ENCODE data around the gene FAHD2A. TPM values are rescaled to one million over a fixed set of nuclear protein-coding genes. Genes with fewer than 3 reads are reported as not detected.
A peak's percentile ranks its signal among the peaks of the same experiment; 100 is the strongest.

Gene FAHD2A
- total RNA-seq, 1 experiment from 2014 or later, result 23.0 TPM

GRCh38 chr2:95388856-95389244 lies 13.7 kb upstream of the FAHD2A start:
- POLR2A ChIA-PET (ENCODE audit: unreplicated experiment), result interaction anchor here (0.6 kb wide), 1 partner anchor 137 kb away, joined by 4 read pairs; no protein-coding TSS in a partner anchor
- DNase-seq, result no peak
- H3K9me2 ChIP-seq (ENCODE audit: insufficient read depth), result no peaks in the 10 kb centered on the region
- peaks cover 26% of the 10 kb centered on the region for H3K27me3 ChIP-seq (ENCODE audit: insufficient read depth, low read depth)
- H4K20me1 ChIP-seq (ENCODE audit: insufficient read depth), result no peaks in the 10 kb centered on the region
- no TSS peak for BruUV-seq (replicated peaks)
- no peaks in the 10 kb centered on the region for H3K79me2 ChIP-seq (ENCODE audit: low read depth)
- CTCF ChIA-PET, result interaction anchor here (0.6 to 2.7 kb wide), 5 partner anchors 12 to 341 kb away, joined by 3 to 11 read pairs (median 7); partner anchors contain the start of gene FAHD2A
- H3K9me3 ChIP-seq (ENCODE audit: insufficient read depth, low read depth), result no peaks in the 10 kb centered on the region
- intact Hi-C loops (cut with micrococcal nuclease; ENCODE audit: unreplicated experiment), result loop anchor here (1.0 kb wide), 1 partner anchor 340 kb away; no protein-coding TSS in a partner anchor
- peak overlapping the region; percentile 55 for H3K4me2 ChIP-seq
- 0 out of 2 replicates have a peak, but pooled peaks cover 4% of the 10 kb centered on the region for H3K4me1 ChIP-seq (replicated peaks; ENCODE audit: insufficient read depth)
- H3F3A ChIP-seq (ENCODE audit: insufficient read depth, low read depth), result no peaks in the 10 kb centered on the region
- no peak for TF ChIP-seq EZH2 (IDR thresholded peaks at IDR 0.05; ENCODE audit: low read depth)
- no peak for TF ChIP-seq CTCF (conservative IDR thresholded peaks at IDR 0.05)
- H3K27ac ChIP-seq, result no peak overlapping the region
- peak overlapping the region; percentile 18; the same call in 1 of the 2 replicates for H3K4me3 ChIP-seq
- H2AFZ ChIP-seq, result peak overlapping the region; percentile 66; the same call in 1 of the 2 replicates
- no peaks in the 10 kb centered on the region for H3K36me3 ChIP-seq (ENCODE audit: low read depth)

GRCh38 chr2:95389245-95390119 lies 13.0 kb upstream of the FAHD2A start:
- no peaks in the 10 kb centered on the region for H3K9me3 ChIP-seq (ENCODE audit: insufficient read depth, low read depth)
- H3F3A ChIP-seq (ENCODE audit: insufficient read depth, low read depth), result no peaks in the 10 kb centered on the region
- H3K4me2 ChIP-seq, result peak overlapping the region; percentile 55
- intact Hi-C loops (cut with micrococcal nuclease; ENCODE audit: unreplicated experiment), result loop anchor here (1.0 kb wide), 1 partner anchor 340 kb away; no protein-coding TSS in a partner anchor
- H2AFZ ChIP-seq, result 0 out of 2 replicates have a peak overlapping the region, but pooled peaks have one; percentile 66
- no peaks in the 10 kb centered on the region for H3K79me2 ChIP-seq (ENCODE audit: low read depth)
- H3K4me3 ChIP-seq, result peak overlapping the region; percentile 18; the same call in 1 of the 2 replicates
- peak in 1 of 2 experiments; percentile 74 for DNase-seq
- no TSS peak for BruUV-seq (replicated peaks)
- H3K4me1 ChIP-seq (replicated peaks; ENCODE audit: insufficient read depth), result 0 out of 2 replicates have a peak, but pooled peaks cover 4% of the 10 kb centered on the region
- TF ChIP-seq EZH2 (IDR thresholded peaks at IDR 0.05; ENCODE audit: low read depth) (no peak), CTCF (conservative IDR thresholded peaks at IDR 0.05) (peak; percentile 97)
- no peaks in the 10 kb centered on the region for H3K9me2 ChIP-seq (ENCODE audit: insufficient read depth)
- no peak overlapping the region for H3K27ac ChIP-seq
- POLR2A ChIA-PET (ENCODE audit: unreplicated experiment), result interaction anchor here (0.6 kb wide), 2 partner anchors 13 to 137 kb away, joined by 3 to 4 read pairs; partner anchors contain the start of gene FAHD2A
- peaks cover 20% of the 10 kb centered on the region; the same call in 1 of the 2 replicates for H3K27me3 ChIP-seq (ENCODE audit: insufficient read depth, low read depth)
- no peaks in the 10 kb centered on the region for H4K20me1 ChIP-seq (ENCODE audit: insufficient read depth)
- CTCF ChIA-PET, result interaction anchor here (0.6 to 2.7 kb wide), 5 partner anchors 12 to 340 kb away, joined by 3 to 11 read pairs (median 7); partner anchors contain the start of gene FAHD2A
- no peaks in the 10 kb centered on the region for H3K36me3 ChIP-seq (ENCODE audit: low read depth)

- H2AFZ ChIP-seq, result no peak overlapping the region
- ChIA-PET CTCF (no interaction called here), POLR2A (ENCODE audit: unreplicated experiment) (no interaction called here)
- intact Hi-C loops (cut with micrococcal nuclease; ENCODE audit: unreplicated experiment), result no loop called here
- no peaks in the 10 kb centered on the region for H3K9me2 ChIP-seq (ENCODE audit: insufficient read depth)
- no peak for TF ChIP-seq EZH2 (IDR thresholded peaks at IDR 0.05; ENCODE audit: low read depth)
- no peak for TF ChIP-seq CTCF (conservative IDR thresholded peaks at IDR 0.05)
- DNase-seq, result no peak
- no peaks in the 10 kb centered on the region for H3K79me2 ChIP-seq (ENCODE audit: low read depth)
- peaks cover 16% of the 10 kb centered on the region; the same call in 1 of the 2 replicates for H3K27me3 ChIP-seq (ENCODE audit: insufficient read depth, low read depth)
- no peaks in the 10 kb centered on the region for H3K36me3 ChIP-seq (ENCODE audit: low read depth)
- no peak overlapping the region for H3K4me3 ChIP-seq
- no TSS peak for BruUV-seq (replicated peaks)
- no peaks in the 10 kb centered on the region for H4K20me1 ChIP-seq (ENCODE audit: insufficient read depth)
- no peaks in the 10 kb centered on the region for H3F3A ChIP-seq (ENCODE audit: insufficient read depth, low read depth)
- no peak overlapping the region for H3K4me2 ChIP-seq
- H3K4me1 ChIP-seq (replicated peaks; ENCODE audit: insufficient read depth), result 0 out of 2 replicates have a peak, but pooled peaks cover 4% of the 10 kb centered on the region
- H3K9me3 ChIP-seq (ENCODE audit: insufficient read depth, low read depth), result no peaks in the 10 kb centered on the region
- H3K27ac ChIP-seq, result no peak overlapping the region
These were observed 12.1 kb upstream of the FAHD2A start for GRCh38 chr2:95390272-95390880.

Data from PC-9 (cell line).